Measurements from ENCODE around the gene RNU5D-1.

DNA sequence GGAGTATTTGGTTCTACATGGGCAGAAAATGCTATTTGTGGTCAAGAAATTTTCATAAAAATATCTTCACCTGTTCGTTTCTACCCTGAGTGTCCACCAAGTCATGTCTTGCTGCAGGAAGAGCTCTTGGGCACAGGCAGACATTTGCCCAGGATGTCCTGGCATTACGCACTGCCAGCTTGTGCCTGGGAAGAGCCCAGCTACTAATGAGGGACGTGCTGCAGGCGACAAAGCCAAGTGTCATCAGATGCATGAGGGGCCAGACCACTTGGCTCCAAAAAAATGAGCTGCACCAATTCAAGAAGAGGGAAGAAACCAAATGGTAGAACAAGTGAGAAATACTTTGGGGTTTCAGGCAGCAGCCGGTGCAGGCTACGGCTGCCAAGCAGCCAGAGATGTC lies 12.9 kb downstream of the RNU5D-1 start:
- TF ChIP-seq CTCF (IDR thresholded peaks at IDR 0.05) (no peak), ZFX (IDR thresholded peaks at IDR 0.05; ENCODE audit: borderline replicate concordance) (no peak)

Measured in 22Rv1 (cell line).